HG02623 (cell line): ENCODE results near the gene TP53RK.

ENCODE experiments used
- ATAC-seq: cut with Tn5 transposase; IDR thresholded peaks from one replicate; pipeline ENCODE4 v1.9.1; 2021; ENCODE audit warnings: moderate library complexity; ENCODE audit not compliant: unreplicated experiment

The TP53RK gene

DNA sequence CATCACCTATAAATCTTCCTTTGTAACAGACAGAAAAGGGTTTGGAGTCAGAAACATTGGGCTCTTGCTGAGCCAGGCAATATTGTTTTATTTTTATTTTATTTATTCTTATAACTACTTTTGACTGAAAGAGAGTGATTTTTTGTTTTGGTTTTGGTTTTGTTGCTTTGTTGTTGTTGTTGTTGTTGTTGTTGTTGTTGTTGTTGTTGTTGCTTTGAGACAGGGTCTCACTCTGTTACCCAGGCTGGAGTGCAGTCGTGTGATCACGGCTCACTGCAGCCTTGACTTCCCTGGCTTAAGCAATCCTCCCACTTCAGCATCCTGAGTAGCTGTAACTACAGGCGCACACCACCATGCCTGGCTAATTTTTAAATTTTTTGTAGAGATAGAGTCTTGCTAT, 22.9 kb downstream of the TP53RK start:
- no peak for ATAC-seq

DNA sequence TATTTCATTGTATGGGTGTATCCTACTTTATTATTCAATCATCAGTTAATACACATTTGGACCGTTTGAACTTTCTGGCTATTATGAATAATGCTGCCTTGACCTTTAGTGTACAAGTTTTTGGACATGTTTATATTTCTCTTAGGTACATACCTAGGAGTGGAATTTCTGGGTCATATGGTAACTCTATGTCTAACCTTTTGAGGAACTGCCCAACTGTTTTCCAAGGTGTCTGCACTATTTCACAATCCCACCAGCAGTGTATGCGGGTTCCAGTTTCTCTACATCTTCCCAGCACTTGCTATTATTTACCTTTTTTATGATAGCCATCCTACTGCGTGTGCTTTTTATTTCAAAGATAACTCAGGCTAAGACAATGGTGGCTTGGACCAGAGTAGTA, 23.6 kb downstream of the TP53RK start:
- ATAC-seq: no peak

- ATAC-seq: no peak
Measured at GRCh38 chr20:46663531-46663930, 25.7 kb downstream of the TP53RK start.

GRCh38 chr20:46661659-46662058, 27.6 kb downstream of the TP53RK start:
- no peak for ATAC-seq

DNA sequence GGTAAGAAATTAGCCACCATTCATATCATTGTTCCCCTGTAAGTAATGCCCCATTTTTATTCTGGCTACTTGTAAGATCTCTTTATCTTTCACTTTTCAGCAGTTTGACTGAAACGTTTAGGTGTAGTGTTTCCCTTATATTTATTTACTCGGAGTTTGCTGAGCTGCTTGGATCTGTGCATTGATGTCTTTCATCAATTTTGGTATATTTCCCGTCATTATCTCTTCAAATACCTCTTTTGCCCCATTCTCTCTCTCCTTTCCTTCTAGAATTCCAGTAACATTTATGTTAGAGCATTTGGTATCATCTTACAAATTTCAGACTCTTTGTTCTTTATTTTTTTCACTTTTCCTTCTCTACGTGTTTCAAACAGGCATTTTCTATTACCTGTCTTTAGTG, 28.8 kb downstream of the TP53RK start:
- no peak for ATAC-seq

- ATAC-seq: no peak
Measured at GRCh38 chr20:46657618-46658017, 31.6 kb downstream of the TP53RK start.

- ATAC-seq: no peak
Measured at GRCh38 chr20:46657137-46657536, 32.1 kb downstream of the TP53RK start.

DNA sequence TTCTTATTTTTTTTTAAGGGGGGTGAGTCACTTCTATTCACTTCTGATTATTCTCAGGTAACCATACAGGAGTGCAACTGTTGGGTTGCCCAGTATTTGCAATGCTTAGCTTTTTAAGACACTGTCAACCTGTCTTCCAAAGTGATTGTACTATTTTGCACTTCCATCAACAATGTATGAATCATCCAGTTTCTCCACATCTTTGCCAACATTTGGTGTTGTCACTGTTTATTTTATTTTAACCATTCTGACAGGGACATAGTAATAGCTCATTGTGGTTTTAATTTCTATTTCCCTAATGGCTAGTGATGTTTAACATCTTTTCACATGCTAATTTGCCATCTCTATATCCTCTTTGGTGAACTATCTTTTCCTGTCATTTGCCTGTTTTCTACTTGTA, 36.5 kb downstream of the TP53RK start:
- no peak for ATAC-seq

DNA sequence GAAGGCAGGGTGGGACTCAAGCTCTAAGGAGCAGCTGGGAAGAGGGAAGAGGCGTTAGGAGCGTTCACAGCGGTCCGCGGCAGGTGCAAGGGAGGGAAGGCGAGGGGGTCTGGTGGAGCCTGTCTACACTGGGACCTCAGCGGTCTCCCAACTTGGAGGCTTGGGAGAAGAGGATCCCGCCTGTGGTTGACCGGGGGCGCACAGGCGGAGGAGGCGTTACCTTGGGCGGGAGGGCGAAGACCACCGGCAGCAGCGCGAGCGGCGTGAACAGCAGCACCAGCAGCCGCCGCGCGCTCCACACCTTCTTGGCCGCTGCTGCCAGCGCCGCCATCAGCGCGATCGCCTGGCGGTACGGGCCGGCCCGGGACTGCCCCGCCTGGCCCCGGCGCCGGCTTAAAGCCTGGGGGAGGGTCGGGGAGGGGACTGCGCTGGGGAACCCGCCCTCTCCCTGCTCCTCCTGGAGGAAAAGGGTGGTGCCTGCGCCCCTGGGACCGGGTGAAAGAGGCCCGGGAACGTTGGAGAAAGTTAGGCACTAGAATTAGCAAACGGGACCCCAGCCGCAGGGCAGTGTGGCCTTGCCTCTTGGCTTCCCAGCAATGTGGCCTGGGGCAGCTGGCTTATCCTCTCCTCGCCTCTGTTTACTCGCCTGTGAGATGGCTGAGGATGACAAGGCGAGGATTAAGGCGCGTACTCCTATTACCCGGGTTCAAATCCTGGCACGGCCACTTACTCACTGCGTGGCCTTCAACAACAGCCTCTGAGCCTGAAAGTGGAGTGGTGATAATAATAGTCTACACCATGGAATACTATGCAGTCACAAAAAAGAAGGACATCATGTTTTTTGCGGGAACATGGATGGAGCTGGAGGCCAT, 37.9 kb downstream of the TP53RK start, which contains the start of gene SLC13A3:
TSS of gene SLC13A3 (minus strand) at position 369 of the 872 bp plus-strand sequence. CDS start at position 331, 38 bp downstream.
- ATAC-seq: no peak

- ATAC-seq: no peak
Measured at GRCh38 chr20:46650575-46651090, 38.6 kb downstream of the TP53RK start.

DNA sequence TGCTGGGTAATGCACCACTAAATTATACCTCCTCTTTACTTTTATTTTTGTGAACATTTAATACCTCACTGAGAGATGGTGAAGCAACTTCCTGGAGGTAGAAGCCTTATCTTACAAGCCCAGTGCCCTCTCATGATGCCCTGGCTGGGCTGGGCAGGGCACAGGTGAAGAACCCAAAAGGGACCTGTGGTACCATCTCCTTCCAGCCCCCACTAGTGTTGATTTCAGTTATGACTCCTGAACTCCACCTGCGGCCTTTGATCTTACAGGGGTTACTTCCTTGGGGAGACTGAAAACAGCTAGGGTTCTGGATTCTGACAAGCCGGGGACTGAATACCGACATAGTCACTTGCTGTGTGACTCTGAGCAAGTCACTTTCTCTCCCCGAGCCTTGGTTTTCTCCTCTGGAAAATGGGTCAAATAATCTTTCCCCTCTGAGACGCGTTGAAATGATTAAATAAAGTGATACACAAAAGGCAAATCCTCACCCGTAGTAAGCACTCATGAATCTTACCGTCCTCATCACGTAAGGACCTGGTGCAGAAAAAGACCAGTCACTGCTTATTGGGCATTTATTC, 39.2 kb downstream of the TP53RK start:
- no peak for ATAC-seq

DNA sequence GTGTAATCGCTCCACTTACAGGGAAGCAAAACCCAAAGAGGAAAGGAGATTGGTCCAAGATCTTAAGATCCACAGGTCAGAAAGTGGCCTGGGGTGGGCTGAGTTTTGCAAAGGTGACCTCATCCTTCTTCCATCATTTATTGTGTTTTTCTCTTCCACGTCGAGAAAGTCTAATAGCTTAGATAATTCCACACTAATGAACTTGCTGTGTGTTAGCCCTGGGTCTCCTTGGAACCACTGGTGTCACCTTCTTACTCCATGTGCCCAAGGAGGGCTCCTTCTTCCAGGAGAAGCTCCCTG, 39.6 kb downstream of the TP53RK start:
- ATAC-seq: no peak

DNA sequence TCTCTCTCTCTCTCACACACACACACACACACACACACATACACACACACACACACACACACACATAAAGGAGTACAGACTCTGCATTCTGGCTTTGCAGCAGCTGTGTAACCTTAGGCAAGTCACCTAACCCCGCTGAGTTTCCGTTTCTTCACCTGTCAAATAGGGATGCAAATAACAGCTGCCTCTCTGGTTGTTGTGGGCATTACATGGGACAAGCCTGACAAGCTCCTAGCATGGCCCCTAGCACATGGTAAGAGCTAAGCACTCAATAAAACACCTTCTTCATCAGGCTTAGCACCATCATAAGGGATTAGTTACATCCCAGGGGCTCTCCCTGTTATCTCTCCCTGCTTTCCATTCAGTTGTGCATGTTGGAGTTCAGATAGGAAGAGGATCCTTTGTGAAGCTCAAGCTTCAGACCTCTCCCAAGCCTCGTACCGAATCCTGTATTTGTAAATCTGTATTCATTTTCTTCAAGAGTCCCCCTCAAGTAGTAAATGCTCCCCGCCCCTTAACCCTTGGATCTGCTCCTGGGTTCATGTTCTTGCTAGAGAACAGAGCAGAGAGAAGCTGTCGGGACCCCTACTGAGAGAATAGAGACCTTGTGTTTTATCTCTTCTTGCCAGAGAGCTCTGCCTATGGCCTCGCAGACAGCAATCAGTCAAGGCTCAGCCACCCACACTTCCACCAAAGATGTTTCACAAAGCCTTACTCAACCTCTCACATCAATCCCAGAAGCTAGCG, 40.2 kb downstream of the TP53RK start:
- ATAC-seq: no peak

- ATAC-seq: no peak
Measured at GRCh38 chr20:46647469-46647868, 41.8 kb downstream of the TP53RK start.

DNA sequence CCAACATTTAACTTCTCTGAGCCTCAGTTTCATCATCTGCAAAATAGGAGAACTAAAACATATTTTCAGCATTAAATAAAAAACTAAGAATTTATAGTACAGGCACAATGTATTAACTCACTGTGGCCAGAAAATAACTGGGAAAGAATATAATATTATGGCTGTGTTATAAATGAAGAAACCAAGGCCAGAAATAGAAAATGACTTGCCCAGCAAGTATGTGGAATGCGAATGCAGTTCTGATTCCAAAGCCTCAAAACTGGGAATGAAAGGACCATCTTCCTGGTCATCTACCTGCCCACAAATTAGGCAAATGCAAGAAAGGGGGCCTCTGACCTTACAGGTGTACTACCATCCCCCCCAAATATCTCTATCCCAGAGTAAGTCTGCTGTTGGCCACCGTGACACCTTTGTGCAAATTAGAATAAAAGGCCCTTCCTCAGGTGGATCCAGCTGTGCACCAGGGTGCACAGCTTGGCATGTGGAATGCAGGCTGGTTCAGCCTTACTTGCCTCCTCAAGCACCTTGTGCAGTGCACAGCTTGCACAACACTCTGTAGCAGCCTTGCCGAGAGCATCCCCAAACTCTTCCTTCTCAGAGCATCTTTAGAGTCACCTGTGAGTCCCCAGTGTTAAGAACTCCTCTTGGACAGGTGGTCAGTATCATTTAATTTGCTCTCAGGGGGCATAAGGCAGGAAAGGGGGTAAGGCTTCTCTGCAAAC, 42.4 kb downstream of the TP53RK start:
- no peak for ATAC-seq

DNA sequence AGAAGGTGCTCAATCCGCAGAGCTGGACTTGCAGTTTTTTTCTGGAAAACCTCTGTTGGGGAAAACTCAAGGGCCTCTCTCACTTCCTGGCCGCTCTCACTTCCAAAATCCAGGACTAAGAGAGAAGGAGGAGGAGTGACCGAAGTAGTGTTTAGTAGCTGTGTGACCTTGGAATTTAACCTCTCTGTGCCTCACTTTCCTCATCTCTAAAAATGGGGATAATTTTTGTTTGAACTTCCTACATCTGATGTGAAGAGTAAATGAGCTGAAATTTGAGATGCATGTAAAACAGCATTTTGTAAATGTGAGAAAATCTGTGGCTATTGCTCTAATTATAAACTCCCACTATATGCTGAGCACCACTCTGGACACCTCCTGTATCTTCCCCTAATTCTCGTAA, 43.1 kb downstream of the TP53RK start:
- ATAC-seq: no peak

DNA sequence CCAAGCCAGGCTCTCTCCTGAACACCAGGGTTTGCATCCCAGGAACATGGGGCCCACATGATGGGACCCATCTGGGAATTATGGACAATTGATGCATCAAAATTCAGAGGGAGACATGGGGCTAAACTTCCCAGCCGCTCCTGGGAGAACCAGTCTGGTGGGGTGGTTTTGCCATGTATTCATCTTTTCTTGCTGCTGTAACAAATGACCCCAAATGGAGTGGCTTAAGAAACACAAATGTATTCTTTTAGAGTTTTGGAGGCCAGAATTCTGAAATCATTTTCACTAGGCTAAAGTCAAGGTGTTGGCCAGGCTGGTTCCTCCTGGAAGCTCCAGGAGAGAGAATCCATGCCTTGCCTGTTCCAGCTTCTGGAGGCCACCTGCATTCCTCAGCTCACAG, 44.5 kb downstream of the TP53RK start:
- ATAC-seq: no peak

- ATAC-seq: no peak
Measured at GRCh38 chr20:46644160-46644559, 45.1 kb downstream of the TP53RK start.

GRCh38 chr20:46642969-46643343, 46.3 kb downstream of the TP53RK start:
- no peak for ATAC-seq

DNA sequence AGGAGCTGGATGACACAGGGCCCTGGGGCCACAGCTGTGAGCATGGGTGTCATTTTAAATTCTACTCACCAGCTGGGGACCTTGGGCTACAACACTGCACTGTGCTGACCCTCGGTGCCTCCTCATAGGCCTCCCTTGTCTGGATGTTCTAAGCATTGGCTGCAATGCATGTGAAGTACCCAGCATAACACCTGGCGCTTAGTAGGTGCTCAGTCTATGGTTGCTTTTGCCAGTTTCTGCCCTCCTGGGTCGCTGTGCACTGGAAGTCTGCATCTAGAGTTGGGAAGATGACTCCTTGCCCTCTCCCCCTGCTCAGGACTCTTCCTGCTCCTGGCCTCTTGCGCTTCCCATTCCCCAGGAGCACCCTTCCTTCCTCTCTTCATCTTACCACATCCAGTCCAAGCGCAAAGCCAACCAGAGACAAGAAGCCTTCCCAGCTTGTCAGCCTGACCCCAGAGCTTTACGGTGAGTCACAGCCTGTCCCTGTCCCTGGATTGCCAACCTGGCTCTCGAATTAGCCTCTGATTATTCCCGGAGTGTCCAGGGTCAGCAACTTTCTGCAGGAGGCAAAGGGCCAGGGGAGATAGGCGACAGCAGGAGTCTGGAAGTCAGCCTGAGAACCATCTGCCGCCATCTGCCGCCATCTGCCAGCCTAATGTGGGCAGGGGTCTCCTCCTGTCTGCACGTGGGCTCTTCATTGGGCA, 46.8 kb downstream of the TP53RK start:
- no peak for ATAC-seq

DNA sequence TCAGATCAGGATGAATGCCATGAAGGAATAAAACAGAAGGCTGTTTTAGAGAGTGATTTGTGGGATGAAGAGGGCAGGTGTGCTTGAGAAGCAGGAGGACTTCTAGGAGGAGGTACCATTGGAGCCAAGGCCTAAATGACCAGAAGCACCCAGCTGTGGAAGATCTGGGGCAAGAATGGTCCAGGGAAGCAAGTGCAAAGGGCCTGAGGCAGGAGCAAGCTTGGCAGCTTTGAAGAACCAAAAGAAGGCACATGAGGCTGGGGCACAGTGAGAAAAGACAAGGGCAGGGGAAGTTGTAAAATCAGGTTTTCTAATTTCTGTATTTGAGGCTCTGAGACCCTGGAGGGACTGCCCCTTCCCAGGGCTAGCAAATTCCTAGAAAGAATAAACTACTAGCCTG, 47.8 kb downstream of the TP53RK start:
- ATAC-seq: no peak
